Breast epithelium (tissue), 4 donors: Measurements from ENCODE around the gene CXCL3. TPM values are rescaled to one million over a fixed set of nuclear protein-coding genes. Genes with fewer than 3 reads are reported as not detected.

Source experiments
- DNase-seq, 2 donors: peaks; one replicate each; pipeline ENCODE4 v3.0.0-alpha.2; 2019; ENCODE audit warnings: low spot score in 2 of 2
- H3K27ac ChIP-seq, 2 donors: fragments of 200-600 bp; sonication (generic) in 1 of 2; one replicate each; pipeline ENCODE4 v1.5.1; 2016 to 2019; ENCODE audit warnings: mild to moderate bottlenecking in 1 of 2
- H3K27me3 ChIP-seq, 2 donors: fragments of 200-600 bp; sonication (generic) in 1 of 2; one replicate each; pipeline versions ENCODE4 v1.5.1 to v1.6.0; 2017 to 2019; ENCODE audit warnings: control low read depth in 1 of 2, mild to moderate bottlenecking in 1 of 2
- H3K36me3 ChIP-seq: fragments of 200-600 bp; one replicate; pipeline ENCODE4 v1.5.1; 2019
- H3K4me1 ChIP-seq, 2 donors: fragments of 200-600 bp; sonication (generic); one replicate each; pipeline ENCODE4 v1.5.1; 2016 to 2019; ENCODE audit warnings: control low read depth in 1 of 2
- H3K4me3 ChIP-seq, 3 donors: fragments of 200-600 bp; sonication (generic); 1 replicate in 2 of 3; 2 replicates in 1 of 3; pipeline ENCODE4 v1.5.1; 2016 to 2019; ENCODE audit warnings: mild to moderate bottlenecking in 3 of 3, moderate library complexity in 2 of 3
- H3K9me3 ChIP-seq, 2 donors: fragments of 200-600 bp; sonication (generic) in 1 of 2; one replicate each; pipeline ENCODE4 v1.5.1; 2016 to 2019; ENCODE audit warnings: control low read depth in 1 of 2
- POLR2A ChIP-seq: fragments of 450-650 bp; IDR thresholded peaks from one replicate; pipeline ENCODE4 v1.6.1; 2016; ENCODE audit warnings: antibody characterized with exemption, mild to moderate bottlenecking, moderate library complexity
- POLR2AphosphoS5 ChIP-seq, 3 donors: sonication (generic); formaldehyde crosslinking; IDR thresholded peaks; one replicate each; pipeline ENCODE4 v1.6.1; 2017; ENCODE audit warnings: antibody characterized with exemption in 3 of 3
- intact Hi-C: fragments of 100-400 bp; cut with DNase I; formaldehyde crosslinking; loops from one replicate; pipeline ENCODE4 v1.15.1; 2023; ENCODE audit warnings: low total_unique reads
- total RNA-seq, 3 donors: library from RNA; depleted of rRNA; stranded (reverse); fragments of >200 nt; gene quantifications; one replicate each; pipeline ENCODE4 v1.1.0, GENCODE V29; 2016
- TF ChIP-seq, protein P1 (sequence below), 3 donors: fragments of 450-650 bp; IDR thresholded peaks; one replicate each; pipeline ENCODE4 v1.5.1; 2016 to 2017; ENCODE audit warnings: antibody characterized with exemption in 3 of 3, mild to moderate bottlenecking in 3 of 3, moderate library complexity in 3 of 3

The CXCL3 gene
- total RNA-seq, 3 donors from 2014 or later = 0.64 to 5.6 (median 1.3) TPM

DNA sequence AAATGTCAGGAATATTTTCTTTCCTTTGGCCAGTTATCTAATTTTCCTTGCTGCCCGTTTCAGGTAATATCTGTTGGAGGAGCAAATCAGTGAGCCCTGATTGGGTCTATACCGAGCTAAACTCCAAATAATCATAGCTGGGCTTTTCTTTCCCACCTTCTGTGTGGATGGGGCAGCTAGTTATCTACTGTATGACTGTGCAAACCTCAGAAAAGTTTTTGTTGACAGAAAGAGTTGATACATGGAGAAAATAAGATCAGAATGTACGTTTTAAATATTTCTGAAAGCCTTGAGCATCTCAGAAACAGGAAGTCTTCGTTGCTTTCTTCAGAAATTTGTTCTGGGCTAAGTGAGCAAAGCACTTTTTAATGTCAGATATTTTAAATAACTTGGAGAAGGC lies 33.8 kb downstream of the CXCL3 start:
- H3K4me3 ChIP-seq = no peak overlapping the region
- no peak for DNase-seq
- intact Hi-C loops = loop anchor here (1.0 kb wide), 1 partner anchor 8 kb away; no protein-coding TSS in a partner anchor
- H3K27ac ChIP-seq = no peak overlapping the region
- no peaks in the 10 kb centered on the region for H3K36me3 ChIP-seq
- no peaks in the 10 kb centered on the region for H3K9me3 ChIP-seq
- H3K4me1 ChIP-seq = no peaks in the 10 kb centered on the region
- no peaks in the 10 kb centered on the region for H3K27me3 ChIP-seq
- TF ChIP-seq POLR2A = no peak
- TF ChIP-seq, protein P1, sequence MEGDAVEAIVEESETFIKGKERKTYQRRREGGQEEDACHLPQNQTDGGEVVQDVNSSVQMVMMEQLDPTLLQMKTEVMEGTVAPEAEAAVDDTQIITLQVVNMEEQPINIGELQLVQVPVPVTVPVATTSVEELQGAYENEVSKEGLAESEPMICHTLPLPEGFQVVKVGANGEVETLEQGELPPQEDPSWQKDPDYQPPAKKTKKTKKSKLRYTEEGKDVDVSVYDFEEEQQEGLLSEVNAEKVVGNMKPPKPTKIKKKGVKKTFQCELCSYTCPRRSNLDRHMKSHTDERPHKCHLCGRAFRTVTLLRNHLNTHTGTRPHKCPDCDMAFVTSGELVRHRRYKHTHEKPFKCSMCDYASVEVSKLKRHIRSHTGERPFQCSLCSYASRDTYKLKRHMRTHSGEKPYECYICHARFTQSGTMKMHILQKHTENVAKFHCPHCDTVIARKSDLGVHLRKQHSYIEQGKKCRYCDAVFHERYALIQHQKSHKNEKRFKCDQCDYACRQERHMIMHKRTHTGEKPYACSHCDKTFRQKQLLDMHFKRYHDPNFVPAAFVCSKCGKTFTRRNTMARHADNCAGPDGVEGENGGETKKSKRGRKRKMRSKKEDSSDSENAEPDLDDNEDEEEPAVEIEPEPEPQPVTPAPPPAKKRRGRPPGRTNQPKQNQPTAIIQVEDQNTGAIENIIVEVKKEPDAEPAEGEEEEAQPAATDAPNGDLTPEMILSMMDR (IDR thresholded peaks at IDR 0.05) = no peak
- no peak for TF ChIP-seq POLR2AphosphoS5 (IDR thresholded peaks at IDR 0.05)

DNA sequence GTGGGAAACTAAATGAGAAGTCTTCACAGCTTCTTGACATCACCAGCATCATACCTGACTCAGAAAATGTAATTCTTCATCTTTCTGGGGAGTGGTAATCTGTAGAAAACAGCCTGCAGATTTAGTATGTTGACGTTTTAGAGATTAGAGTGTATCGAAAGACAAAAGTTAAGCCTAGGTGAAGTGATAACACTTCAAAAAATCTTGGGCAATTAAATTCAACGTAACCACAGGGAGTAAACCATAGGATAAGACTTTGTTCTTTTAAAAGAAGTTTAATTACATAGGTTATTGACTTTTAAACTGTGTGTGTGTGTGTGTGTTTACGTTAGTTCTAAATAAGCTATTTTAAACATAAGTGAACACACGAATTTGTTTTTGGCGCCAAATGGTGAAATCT lies 38.2 kb downstream of the CXCL3 start:
- intact Hi-C loops = no loop called here

DNA sequence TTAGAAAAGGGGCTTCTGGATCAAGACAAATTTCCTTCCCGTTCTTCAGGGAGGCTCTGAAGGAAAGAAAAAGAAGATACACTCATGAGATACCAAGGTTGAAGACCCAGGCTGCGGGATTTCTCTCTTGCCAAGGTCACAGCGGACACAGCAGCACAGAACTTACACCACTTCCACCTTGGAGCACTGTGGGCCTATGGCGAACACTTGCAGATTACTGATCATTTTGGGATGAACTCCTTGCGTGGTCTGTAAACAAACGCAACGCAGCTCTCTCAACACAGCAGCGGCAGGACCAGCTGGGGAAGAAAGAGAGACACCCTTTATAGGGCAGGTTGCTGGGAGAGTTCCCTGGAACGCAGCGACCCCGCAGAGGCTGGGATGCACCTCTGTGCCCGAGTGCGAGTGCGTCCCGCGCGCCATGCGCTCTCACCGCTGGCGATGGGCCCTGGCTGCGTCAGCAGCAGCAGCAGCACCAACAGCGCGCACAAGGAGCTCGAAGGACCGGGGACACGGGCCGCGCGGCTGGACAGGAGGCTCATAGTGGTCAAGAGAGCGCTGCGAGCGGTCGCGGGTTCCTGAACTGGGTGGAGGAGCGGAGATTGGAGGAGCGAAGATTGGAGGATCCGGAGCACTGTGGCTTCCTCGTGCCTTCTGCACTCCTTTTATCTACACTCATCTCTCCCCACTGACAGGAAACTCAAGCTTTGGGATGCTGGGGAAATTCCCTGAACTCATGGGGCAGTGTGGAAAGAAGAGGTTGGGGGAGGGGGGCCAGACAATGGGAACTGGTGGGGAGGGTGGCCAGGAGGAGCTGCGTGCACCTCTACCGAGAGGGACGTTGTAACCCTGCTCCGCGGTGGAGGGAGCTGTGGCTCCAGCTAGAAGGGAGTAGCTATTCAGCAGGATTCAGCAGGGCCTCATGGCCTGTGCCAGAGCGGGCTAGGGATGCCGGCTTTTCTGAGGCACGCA lies 40.2 kb downstream of the CXCL3 start, which contains the start of gene CXCL5:
TSS of gene CXCL5 (minus strand) at position 638 of the 972 bp plus-strand sequence. CDS start at position 542, 96 bp downstream.
- TF ChIP-seq, protein P1 (IDR thresholded peaks at IDR 0.05) = no peak
- no peak for TF ChIP-seq POLR2AphosphoS5 (IDR thresholded peaks at IDR 0.05)
- TF ChIP-seq POLR2A = no peak
- H3K27me3 ChIP-seq = no peaks in the 10 kb centered on the region
- peak within 1 kb of the TSS in 2 of 3 donors; percentile 31 to 55 for H3K4me3 ChIP-seq
- H3K27ac ChIP-seq = no peak within 1 kb of the TSS
- no peaks in the 10 kb centered on the region for H3K9me3 ChIP-seq
- H3K36me3 ChIP-seq = no peaks in the 10 kb centered on the region
- no peak for DNase-seq
- H3K4me1 ChIP-seq = no peaks in the 10 kb centered on the region
- intact Hi-C loops = no loop called here

More for the DNA sequence above, 38.2 kb downstream of the CXCL3 start:
- H3K4me1 ChIP-seq = no peaks in the 10 kb centered on the region
- H3K36me3 ChIP-seq = no peaks in the 10 kb centered on the region
- no peaks in the 10 kb centered on the region for H3K27me3 ChIP-seq
- no peak for DNase-seq
- no peaks in the 10 kb centered on the region for H3K9me3 ChIP-seq
- H3K4me3 ChIP-seq = no peak overlapping the region
- H3K27ac ChIP-seq = no peak overlapping the region
- no peak for TF ChIP-seq POLR2AphosphoS5 (IDR thresholded peaks at IDR 0.05)
- no peak for TF ChIP-seq POLR2A
- TF ChIP-seq, protein P1 (IDR thresholded peaks at IDR 0.05) = no peak

DNA sequence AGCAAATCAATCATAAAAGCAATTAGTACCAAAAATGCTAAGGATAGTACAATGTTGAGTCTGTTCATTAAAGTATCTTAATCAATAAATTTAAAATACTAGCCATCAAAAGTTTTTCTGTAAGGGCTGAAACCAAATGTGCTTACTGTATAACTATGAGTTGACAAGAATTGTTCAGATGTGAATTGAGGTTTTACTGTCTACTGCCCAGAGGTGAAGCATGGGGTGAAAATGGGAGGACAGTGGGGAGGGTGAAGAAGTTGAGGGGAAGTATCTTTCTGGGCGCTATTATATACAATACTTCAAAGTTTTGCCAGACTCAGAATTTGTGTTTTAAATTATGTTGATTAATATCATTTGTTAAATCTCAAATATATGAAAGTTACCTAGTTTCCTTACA lies 46.4 kb downstream of the CXCL3 start:
- Histone ChIP-seq H3K4me3 (no peak overlapping the region), H3K27me3 (no peaks in the 10 kb centered on the region), H3K36me3 (no peaks in the 10 kb centered on the region), H3K27ac (no peak overlapping the region), H3K4me1 (no peaks in the 10 kb centered on the region), H3K9me3 (no peaks in the 10 kb centered on the region)
- no peak for TF ChIP-seq POLR2A
- TF ChIP-seq, protein P1 (IDR thresholded peaks at IDR 0.05) = no peak
- no peak for TF ChIP-seq POLR2AphosphoS5 (IDR thresholded peaks at IDR 0.05)
- intact Hi-C loops = no loop called here
- DNase-seq = no peak

DNA sequence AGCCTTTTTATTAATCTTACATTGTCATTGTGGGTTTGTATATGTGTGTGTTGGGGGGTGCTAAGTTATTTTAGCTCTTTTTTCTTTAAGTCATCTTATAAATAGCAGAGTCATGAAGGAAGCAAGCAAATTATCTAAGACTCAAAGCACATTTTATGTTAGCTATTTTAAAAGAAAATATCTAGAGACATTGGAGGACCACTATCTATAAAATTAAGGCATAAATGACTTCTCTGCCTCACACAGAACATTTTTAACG lies 46.8 kb downstream of the CXCL3 start:
- Histone ChIP-seq H3K36me3 (no peaks in the 10 kb centered on the region), H3K4me3 (no peak overlapping the region), H3K27ac (no peak overlapping the region), H3K4me1 (no peaks in the 10 kb centered on the region), H3K27me3 (no peaks in the 10 kb centered on the region), H3K9me3 (no peaks in the 10 kb centered on the region)
- no peak for DNase-seq
- TF ChIP-seq, protein P1 (IDR thresholded peaks at IDR 0.05) = no peak
- TF ChIP-seq POLR2AphosphoS5 (IDR thresholded peaks at IDR 0.05) = no peak
- no peak for TF ChIP-seq POLR2A
- intact Hi-C loops = no loop called here
